ENCODE measurements around the gene NKAIN2. TPM values are rescaled to one million over a fixed set of nuclear protein-coding genes. Genes with fewer than 3 reads are reported as not detected.

Gene NKAIN2
- polyA plus RNA-seq, 4 donors = 15.4 to 31.2 (median 23.4) TPM

DNA sequence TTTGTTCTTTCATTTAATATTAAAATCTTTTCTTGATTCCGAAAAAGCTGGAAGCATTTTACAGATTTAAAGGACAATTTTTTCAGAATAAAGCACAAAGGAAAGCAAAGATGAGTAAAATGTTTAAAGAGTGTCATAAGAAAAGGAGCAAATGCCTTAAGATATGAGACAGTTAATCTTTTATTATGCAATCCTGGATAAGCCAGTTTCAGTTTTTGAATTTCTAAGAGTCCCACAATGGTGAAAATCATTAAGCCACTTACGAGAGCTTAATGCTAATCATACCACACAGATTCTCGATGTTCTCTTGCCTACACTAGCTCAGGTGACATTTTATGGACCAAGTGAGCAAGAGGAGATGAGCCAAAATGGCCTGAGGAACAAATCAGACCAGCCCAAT lies 1054.9 kb downstream of the NKAIN2 start:
- DNase-seq (ENCODE audit: low read depth in 4 of 4, low spot score in 2 of 4) = no peak

DNA sequence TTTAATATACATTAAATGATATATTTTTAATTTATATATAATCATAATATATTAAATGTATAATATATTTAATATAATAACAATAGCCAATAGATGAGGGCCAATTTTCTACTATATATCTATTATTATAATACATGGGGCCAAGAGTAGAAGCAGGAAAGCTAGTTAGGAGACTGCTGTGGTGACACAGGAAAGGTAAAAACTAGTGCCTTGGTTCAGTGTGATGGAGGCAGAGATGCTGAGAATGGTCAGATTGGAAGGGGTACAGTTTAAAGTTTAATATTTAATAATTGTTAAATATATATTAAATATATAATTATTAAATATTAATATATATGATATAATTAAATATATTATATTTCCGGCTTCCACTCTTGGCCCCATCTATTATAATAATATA lies 1055.7 kb downstream of the NKAIN2 start:
- no peak for DNase-seq (ENCODE audit: low read depth in 4 of 4, low spot score in 2 of 4)

DNA sequence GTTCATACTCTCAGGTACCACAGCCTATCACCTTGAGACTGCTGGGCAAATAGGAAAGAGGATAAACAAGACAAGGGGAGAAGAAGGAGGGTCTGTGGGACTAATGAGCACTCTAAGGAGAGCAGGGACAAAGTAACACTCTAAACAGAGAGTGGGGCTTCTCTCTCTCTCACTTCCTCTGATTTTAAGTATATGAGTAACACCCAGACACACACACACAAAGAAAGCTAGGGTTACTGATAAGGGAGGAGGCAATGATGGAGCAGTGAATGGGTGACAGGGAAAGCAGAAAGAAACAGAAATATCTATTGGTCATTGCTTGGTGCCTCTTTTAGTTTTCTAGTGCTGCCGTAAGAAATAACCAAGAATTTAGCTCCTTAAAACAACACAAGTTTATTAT lies 1062.4 kb downstream of the NKAIN2 start:
- no peak for DNase-seq (ENCODE audit: low read depth in 4 of 4, low spot score in 2 of 4)

DNA sequence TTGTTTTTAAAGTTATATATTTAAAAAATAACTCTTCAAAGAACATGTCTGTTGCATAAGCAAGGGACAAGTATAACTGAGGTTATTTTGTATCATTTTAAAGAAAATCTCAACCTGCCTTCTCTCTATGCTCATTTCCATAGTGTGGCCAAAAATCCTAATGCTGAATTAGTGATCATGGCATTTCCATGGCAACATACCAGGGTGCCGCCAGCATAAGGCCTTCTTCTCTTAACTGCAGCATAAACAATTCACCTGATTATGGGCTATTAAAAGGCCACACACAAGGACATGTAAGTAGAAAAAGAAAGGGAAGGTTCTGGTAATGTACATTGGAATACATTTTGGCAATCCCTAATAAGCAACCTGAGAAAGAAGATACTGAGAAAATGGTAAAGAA lies 1063.5 kb downstream of the NKAIN2 start:
- DNase-seq (ENCODE audit: low read depth in 4 of 4, low spot score in 2 of 4) = no peak

DNA sequence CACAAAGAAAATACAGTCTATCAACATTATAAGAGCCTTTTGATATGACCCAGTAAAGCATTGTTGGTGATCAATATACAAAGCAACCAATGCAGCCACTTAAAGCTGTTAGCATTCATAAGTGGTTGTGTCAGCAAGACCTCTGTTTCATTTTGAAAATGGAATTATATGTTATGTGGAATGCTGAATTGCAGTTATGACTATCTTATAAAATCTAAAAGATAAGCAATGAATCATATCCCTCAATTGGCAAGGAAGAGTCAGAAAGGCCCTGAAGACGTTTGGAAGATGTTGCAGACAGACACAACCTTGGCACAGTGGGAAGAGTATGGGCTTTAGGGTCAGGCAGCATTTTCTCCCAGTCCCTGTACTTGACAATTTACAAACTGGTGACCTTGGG lies 1064.8 kb downstream of the NKAIN2 start:
- no peak for DNase-seq (ENCODE audit: low read depth in 4 of 4, low spot score in 2 of 4)

DNA sequence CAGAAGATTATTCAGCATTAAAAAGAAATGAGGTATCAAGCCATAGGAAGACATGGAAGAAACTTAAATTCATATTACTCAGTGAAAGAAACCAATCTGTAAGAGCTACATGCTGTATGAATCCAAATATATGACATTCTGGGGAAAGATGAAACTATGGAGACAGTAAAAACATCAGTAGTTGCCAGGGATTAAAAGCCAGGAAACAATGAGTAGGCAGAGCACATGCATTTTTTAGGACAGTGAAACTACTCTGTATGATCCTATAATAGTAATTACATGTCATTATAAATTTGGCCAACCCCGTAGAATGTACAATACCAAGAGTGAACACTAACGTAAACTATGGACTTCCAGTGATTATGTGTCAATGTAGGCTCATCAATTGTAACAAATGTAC lies 1065.8 kb downstream of the NKAIN2 start:
- no peak for DNase-seq (ENCODE audit: low read depth in 4 of 4, low spot score in 2 of 4)

DNA sequence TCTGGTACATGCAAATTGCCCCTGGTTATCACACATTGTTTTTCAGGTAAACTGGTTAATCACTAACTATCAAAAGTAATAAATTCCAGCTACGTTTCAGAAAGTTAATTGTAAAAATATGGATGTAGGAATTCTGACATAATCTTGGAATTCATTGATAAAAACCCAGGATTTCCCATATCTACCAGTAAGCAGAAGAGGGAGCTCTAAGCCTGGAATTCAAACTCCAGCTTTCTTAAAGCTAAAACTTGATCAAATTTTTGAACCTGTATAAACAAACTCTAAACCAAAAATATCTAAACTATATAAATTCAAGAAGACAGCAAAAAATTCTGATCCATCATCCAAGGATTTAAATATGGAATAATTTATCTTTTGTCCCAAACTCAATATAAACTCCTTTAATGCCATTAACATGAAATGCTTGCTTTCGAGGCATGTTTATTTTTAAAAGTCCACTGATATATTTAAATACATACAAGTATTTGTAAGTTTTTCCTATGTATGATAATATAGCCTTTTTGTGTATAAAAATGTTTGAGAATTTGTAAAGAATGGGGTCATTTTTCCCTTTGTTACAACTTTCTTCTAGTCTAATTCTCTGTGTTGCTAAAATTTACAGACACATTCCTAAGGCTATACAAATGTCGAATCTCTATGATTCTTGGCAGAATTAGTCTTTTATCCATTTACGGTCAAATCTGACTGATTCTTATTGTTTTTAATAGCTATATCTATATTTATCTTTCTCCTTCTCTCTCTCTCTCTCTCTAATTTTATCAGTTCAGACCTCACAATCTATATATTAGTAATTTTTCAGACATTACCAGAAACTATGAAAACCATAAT lies 1067.2 kb downstream of the NKAIN2 start:
- DNase-seq (ENCODE audit: low read depth in 4 of 4, low spot score in 2 of 4) = peak in 1 of 4 donors; percentile 23

DNA sequence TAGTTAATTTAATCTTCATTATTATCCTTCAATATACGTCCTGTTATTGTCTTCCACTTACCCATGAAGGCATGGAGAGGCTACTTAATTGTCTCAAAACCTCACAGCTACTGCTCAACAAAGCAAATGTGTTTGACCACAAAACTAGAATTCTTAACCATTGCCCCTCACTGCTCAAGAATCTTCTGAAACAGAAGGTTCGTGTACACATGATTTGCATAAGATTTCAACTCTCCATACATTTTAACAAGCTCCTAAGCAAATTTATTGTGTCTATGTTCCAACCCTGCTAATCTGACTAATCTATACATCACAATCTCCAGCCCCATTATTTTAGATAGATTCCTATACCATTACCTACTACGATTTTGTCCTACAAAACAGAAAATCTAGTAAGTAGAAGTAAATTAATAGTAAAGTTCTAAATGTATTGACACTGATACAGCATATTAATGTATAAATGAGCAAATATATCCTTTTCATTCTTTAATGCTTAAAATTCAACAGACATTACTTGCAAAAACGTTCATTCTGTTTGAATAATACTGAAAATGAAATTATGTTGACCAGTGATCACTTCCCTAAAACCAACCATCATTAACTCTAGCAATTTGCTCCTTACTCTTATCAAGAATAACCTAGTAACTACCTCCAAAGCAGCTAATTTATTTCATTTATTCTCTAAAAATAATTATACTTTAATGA lies 1068.8 kb downstream of the NKAIN2 start:
- DNase-seq (ENCODE audit: low read depth in 4 of 4, low spot score in 2 of 4) = no peak

DNA sequence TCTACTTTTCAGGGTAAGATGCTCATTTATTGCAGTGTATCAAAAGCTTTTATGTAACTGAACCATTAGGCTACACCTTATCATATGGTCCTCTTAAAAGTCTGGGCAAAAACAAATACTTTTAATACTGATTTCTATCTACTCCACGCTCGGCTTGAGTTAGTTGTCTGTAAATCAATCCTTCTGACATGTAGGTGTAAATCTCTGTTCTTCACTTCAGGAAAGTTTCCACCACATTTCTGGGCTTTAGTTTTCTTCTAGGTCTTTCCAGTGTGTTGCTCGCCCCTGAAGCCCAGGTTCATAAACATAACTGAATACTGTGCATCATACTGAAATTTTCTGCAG lies 1069.4 kb downstream of the NKAIN2 start:
- no peak for DNase-seq (ENCODE audit: low read depth in 4 of 4, low spot score in 2 of 4)

Other genes with a start within 250 kb of the NKAIN2 start
- gene TRDN, start 166.9 kb upstream of the NKAIN2 start, polyA plus RNA-seq (ENCODE audit: insufficient read length in 4 of 4) = 1 to 10 TPM; 2.2 to 4.7 (median 4.0) TPM